Epithelial cell of esophagus (primary cell): ENCODE data around the gene ADAM12.
A peak's percentile ranks its signal among the peaks of the same experiment; 100 is the strongest.

ENCODE experiments used
- DNase-seq: peaks from one replicate; pipeline ENCODE4 v3.0.0; 2010; ENCODE audit warnings: low read depth
- H3K4me3 ChIP-seq: 2 replicates; pipeline ENCODE4 v1.5.1; 2011; ENCODE audit warnings: mild to moderate bottlenecking, low read length, control low read depth
- CTCF ChIP-seq: IDR thresholded peaks from 2 replicates; pipeline ENCODE4 v1.5.1; 2011; ENCODE audit warnings: low read depth, mild to moderate bottlenecking, low read length, control low read depth, inconsistent platforms; ENCODE audit not compliant: insufficient read depth; ENCODE audit errors: missing control alignments

Gene ADAM12

GRCh38 chr10:126014309-126014708, 374.0 kb downstream of the ADAM12 start:
- no peak overlapping the region for H3K4me3 ChIP-seq
- peak; percentile 30 for DNase-seq
- TF ChIP-seq CTCF = no peak

- TF ChIP-seq CTCF = no peak
- DNase-seq = peak; percentile 85
- no peak overlapping the region for H3K4me3 ChIP-seq
These were observed 374.6 kb downstream of the ADAM12 start for GRCh38 chr10:126013489-126014281.

- no peak overlapping the region for H3K4me3 ChIP-seq
- DNase-seq = peak; percentile 58
- no peak for TF ChIP-seq CTCF
These were observed 375.8 kb downstream of the ADAM12 start for GRCh38 chr10:126012485-126012884.

- no peak for DNase-seq
- no peak overlapping the region for H3K4me3 ChIP-seq
- no peak for TF ChIP-seq CTCF
These were observed 376.3 kb downstream of the ADAM12 start for GRCh38 chr10:126011995-126012394.

GRCh38 chr10:126009650-126010049, 378.6 kb downstream of the ADAM12 start:
- no peak overlapping the region for H3K4me3 ChIP-seq
- no peak for TF ChIP-seq CTCF
- no peak for DNase-seq

- peak; percentile 46 for DNase-seq
- H3K4me3 ChIP-seq = no peak overlapping the region
- no peak for TF ChIP-seq CTCF
These were observed 381.4 kb downstream of the ADAM12 start for GRCh38 chr10:126006906-126007305.

- TF ChIP-seq CTCF = no peak
- H3K4me3 ChIP-seq = no peak overlapping the region
- no peak for DNase-seq
These were observed 382.0 kb downstream of the ADAM12 start for GRCh38 chr10:126006264-126006663.
